A549 (cell line): ENCODE data around the gene PSORS1C1. TPM values are rescaled to one million over a fixed set of nuclear protein-coding genes. Genes with fewer than 3 reads are reported as not detected.

Experiments used
- ATAC-seq, 2 experiments: fragments of 200-7000 bp in 1 of 2; fragments of >200 bp in 1 of 2; cut with Nextera tagmentation in 1 of 2; cut with Tn5 transposase in 1 of 2; 3 replicates each; pipeline versions ENCODE4 v1.8.0 to v1.9.1; 2018 to 2020; ENCODE audit warnings: mild to moderate bottlenecking in 1 of 2, moderate library complexity in 1 of 2
- CTCF ChIA-PET: fragments of 300-600 bp; sonication (Branson Sonifier 250); formaldehyde crosslinking; extraction: SDS; loops from one replicate; lab custom pipeline; 2021; ENCODE audit warnings: antibody characterized with exemption, inconsistent platforms; lab: Yijun Ruan, JAX
- POLR2A ChIA-PET: fragments of 350-600 bp; formaldehyde crosslinking; extraction: SDS; loops from one replicate; lab custom pipeline; 2021; ENCODE audit warnings: antibody characterized with exemption, inconsistent platforms; lab: Yijun Ruan, JAX
- DNase-seq, 2 experiments: peaks; one replicate each; pipeline versions ENCODE4 v3.0.0 to v3.0.0-alpha.2; 2011 to 2016; ENCODE audit warnings: low read depth in 1 of 2, low spot score in 1 of 2
- FAIRE-seq: peaks from 2 replicates; lab custom pipeline; 2011; peaks lifted over from hg19 to GRCh38; lab: Jason Lieb, UNC
- H3K27ac ChIP-seq, 2 experiments: fragments of >200 bp; sonication (Bioruptor Twin); formaldehyde crosslinking; 3 replicates each; pipeline ENCODE4 v1.5.1; 2016 to 2017
- H3K4me1 ChIP-seq: fragments of >200 bp; sonication (Bioruptor Twin); formaldehyde crosslinking; 3 replicates; pipeline ENCODE4 v1.6.1; 2016
- H3K4me2 ChIP-seq: fragments of >200 bp; sonication (Bioruptor Twin); formaldehyde crosslinking; 3 replicates; pipeline ENCODE4 v1.6.1; 2016
- H3K4me3 ChIP-seq: fragments of >200 bp; sonication (Bioruptor Twin); formaldehyde crosslinking; 3 replicates; pipeline ENCODE4 v1.5.1; 2016
- H3K9me3 ChIP-seq: fragments of >200 bp; sonication (Bioruptor Twin); formaldehyde crosslinking; 3 replicates; pipeline ENCODE4 v1.6.1; 2016
- CBX2 ChIP-seq: fragments of 200-600 bp; sonication (generic); IDR thresholded peaks from 2 replicates; pipeline ENCODE4 v1.6.1; 2016; ENCODE audit warnings: low read depth, mild to moderate bottlenecking, borderline replicate concordance
- CBX8 ChIP-seq: fragments of 200-600 bp; sonication (generic); IDR thresholded peaks from 2 replicates; pipeline ENCODE4 v1.6.1; 2016
- CHD2 ChIP-seq: fragments of 150-350 bp; IDR thresholded peaks from 2 replicates; pipeline ENCODE4 v1.6.1; 2014; ENCODE audit warnings: low read length; ENCODE audit not compliant: partially characterized antibody
- FOSL2 ChIP-seq, 2 experiments: fragments of 450-650 bp in 1 of 2; fragments of >200 bp in 1 of 2; sonication (Bioruptor Twin) in 1 of 2; formaldehyde crosslinking; IDR thresholded peaks; 2 replicates each; pipeline versions ENCODE4 v1.5.0 to v1.6.1; 2016 to 2020; ENCODE audit warnings: mild to moderate bottlenecking in 1 of 2, moderate library complexity in 1 of 2
- FOXS1 ChIP-seq: fragments of 250-450 bp; sonication (Bioruptor Pico); IDR thresholded peaks from 2 replicates; pipeline ENCODE4 v1.5.0; 2020; ENCODE audit warnings: mild to moderate bottlenecking, moderate library complexity
- HEYL ChIP-seq: fragments of 250-450 bp; sonication (Bioruptor Pico); IDR thresholded peaks from 2 replicates; pipeline ENCODE4 v1.8.0; 2021; ENCODE audit warnings: mild to moderate bottlenecking, moderate library complexity
- HOXA7 ChIP-seq: fragments of 250-450 bp; sonication (Bioruptor Pico); IDR thresholded peaks from 2 replicates; pipeline ENCODE4 v1.5.0; 2020; ENCODE audit warnings: mild to moderate bottlenecking, moderate library complexity
- HOXB5 ChIP-seq: fragments of 250-450 bp; sonication (Bioruptor Pico); IDR thresholded peaks from 2 replicates; pipeline ENCODE4 v1.5.0; 2020; ENCODE audit warnings: mild to moderate bottlenecking, moderate library complexity
- MYC ChIP-seq: IDR thresholded peaks from 2 replicates; pipeline ENCODE4 v1.6.1; 2012; ENCODE audit warnings: mild to moderate bottlenecking, inconsistent platforms, low read length, improper control_type of control experiment, borderline replicate concordance
- PHF8 ChIP-seq: fragments of 200-600 bp; sonication (generic); IDR thresholded peaks from 2 replicates; pipeline ENCODE4 v1.6.1; 2016; ENCODE audit warnings: low read depth, mild to moderate bottlenecking, antibody characterized with exemption, moderate library complexity, borderline replicate concordance
- RAD21 ChIP-seq, 2 experiments: fragments of >200 bp in 1 of 2; sonication (Bioruptor Twin) in 1 of 2; formaldehyde crosslinking in 1 of 2; IDR thresholded peaks in 1 of 2; conservative IDR thresholded peaks in 1 of 2; 2 replicates in 1 of 2; 3 replicates in 1 of 2; pipeline ENCODE4 v1.6.1; 2012 to 2018; ENCODE audit warnings: inconsistent platforms in 1 of 2
- RARB ChIP-seq: fragments of 250-450 bp; sonication (Bioruptor Pico); IDR thresholded peaks from 2 replicates; pipeline ENCODE4 v1.8.0; 2021; ENCODE audit warnings: mild to moderate bottlenecking, moderate library complexity
- RNF2 ChIP-seq: fragments of 200-600 bp; sonication (generic); IDR thresholded peaks from 2 replicates; pipeline ENCODE4 v1.6.1; 2016; ENCODE audit warnings: low read depth, mild to moderate bottlenecking, antibody characterized with exemption, moderate library complexity, borderline replicate concordance
- SMC3 ChIP-seq: fragments of >200 bp; sonication (Bioruptor Twin); formaldehyde crosslinking; IDR thresholded peaks from 3 replicates; pipeline ENCODE4 v1.6.1; 2018; ENCODE audit warnings: inconsistent platforms
- TFCP2L1 ChIP-seq: fragments of 250-450 bp; sonication (Bioruptor Pico); IDR thresholded peaks from 2 replicates; pipeline ENCODE4 v1.5.0; 2021; ENCODE audit warnings: mild to moderate bottlenecking
- TP53 ChIP-seq: fragments of 250-450 bp; sonication (Bioruptor Pico); IDR thresholded peaks from 2 replicates; pipeline ENCODE4 v1.5.0; 2021; ENCODE audit warnings: mild to moderate bottlenecking, moderate library complexity
- ZFP36 ChIP-seq: fragments of 450-650 bp; IDR thresholded peaks from 2 replicates; pipeline ENCODE4 v1.6.1; 2014; ENCODE audit warnings: borderline replicate concordance; ENCODE audit not compliant: partially characterized antibody
- WGBS: methylation state at CpG from one replicate; pipeline ENCODE4 v1.1.6; 2017; ENCODE audit errors: missing lambda C conversion rate; 5-methylcytosine and 5-hydroxymethylcytosine counted together
- polyA plus RNA-seq, 4 experiments: library from polyadenylated mRNA; depleted of rRNA in 3 of 4; stranded (reverse); fragments of >200 nt; fragmentation: RNase III in 1 of 4; extraction: RNeasy Plus Mini Kit Qiagen cat#74134 plus additional on column Dnase treatment in 1 of 4; gene quantifications; 2 replicates in 3 of 4; 3 replicates in 1 of 4; pipeline ENCODE4 v1.2.3, GENCODE V29; 2011 to 2017
- TF ChIP-seq, protein P1 (sequence below): fragments of >200 bp; sonication (Bioruptor Twin); formaldehyde crosslinking; IDR thresholded peaks from 3 replicates; pipeline ENCODE4 v1.5.1; 2016
- TF ChIP-seq, protein P2 (sequence below): IDR thresholded peaks from 2 replicates; pipeline ENCODE4 v1.6.1; 2012
- TF ChIP-seq, protein P3 (sequence below): fragments of 200-600 bp; sonication (generic); IDR thresholded peaks from 2 replicates; pipeline ENCODE4 v1.6.1; 2016; ENCODE audit warnings: antibody characterized with exemption, mild to moderate bottlenecking, moderate library complexity
- TF ChIP-seq, protein P4 (sequence below): fragments of 450-650 bp; IDR thresholded peaks from 2 replicates; pipeline ENCODE4 v1.6.1; 2014; ENCODE audit warnings: antibody characterized with exemption

PSORS1C1 gene
- polyA plus RNA-seq, 2 of the 4 experiments (the other 2 are of a cell fraction), result 2.3 to 4.3 TPM

DNA sequence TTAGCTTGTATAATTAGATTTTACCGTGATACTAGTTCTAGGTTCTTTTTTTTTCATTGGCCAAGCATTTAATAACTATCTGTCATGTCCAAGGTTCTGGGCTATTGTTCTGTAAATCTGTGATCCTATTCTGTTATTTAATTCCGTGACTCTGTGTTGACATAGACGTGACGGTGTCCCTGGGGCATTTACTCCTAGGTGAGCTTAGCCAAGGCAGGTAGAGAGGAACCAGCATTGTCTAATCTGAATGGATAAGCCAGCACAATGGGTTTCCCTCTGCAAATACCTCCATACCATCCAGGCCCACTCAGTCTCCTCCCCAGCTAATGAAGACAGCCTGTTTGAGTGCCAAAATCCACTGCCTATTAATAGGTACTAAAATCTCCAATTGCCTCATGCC is 14.5 kb downstream of the PSORS1C1 start:
- peaks cover 19% of the 10 kb centered on the region for H3K4me1 ChIP-seq
- DNase-seq (no peak), ATAC-seq (no peak), FAIRE-seq (no peak)
- TF ChIP-seq, protein P1, sequence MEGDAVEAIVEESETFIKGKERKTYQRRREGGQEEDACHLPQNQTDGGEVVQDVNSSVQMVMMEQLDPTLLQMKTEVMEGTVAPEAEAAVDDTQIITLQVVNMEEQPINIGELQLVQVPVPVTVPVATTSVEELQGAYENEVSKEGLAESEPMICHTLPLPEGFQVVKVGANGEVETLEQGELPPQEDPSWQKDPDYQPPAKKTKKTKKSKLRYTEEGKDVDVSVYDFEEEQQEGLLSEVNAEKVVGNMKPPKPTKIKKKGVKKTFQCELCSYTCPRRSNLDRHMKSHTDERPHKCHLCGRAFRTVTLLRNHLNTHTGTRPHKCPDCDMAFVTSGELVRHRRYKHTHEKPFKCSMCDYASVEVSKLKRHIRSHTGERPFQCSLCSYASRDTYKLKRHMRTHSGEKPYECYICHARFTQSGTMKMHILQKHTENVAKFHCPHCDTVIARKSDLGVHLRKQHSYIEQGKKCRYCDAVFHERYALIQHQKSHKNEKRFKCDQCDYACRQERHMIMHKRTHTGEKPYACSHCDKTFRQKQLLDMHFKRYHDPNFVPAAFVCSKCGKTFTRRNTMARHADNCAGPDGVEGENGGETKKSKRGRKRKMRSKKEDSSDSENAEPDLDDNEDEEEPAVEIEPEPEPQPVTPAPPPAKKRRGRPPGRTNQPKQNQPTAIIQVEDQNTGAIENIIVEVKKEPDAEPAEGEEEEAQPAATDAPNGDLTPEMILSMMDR, result no peak
- TF ChIP-seq CHD2 (no peak), RARB (CRISPR knock-in tag) (no peak)
- WGBS, result 42% methylated on average over 4 of the region's 4 CpGs
- no peak overlapping the region for H3K4me2 ChIP-seq
- no peaks in the 10 kb centered on the region for H3K9me3 ChIP-seq
- H3K4me3 ChIP-seq, result no peak overlapping the region
- ChIA-PET POLR2A (no interaction called here), CTCF (interaction anchor here (0.6 to 7.0 kb wide), 25 partner anchors 8 to 352 kb away, joined by 3 to 46 read pairs (median 4); partner anchors contain the start of genes PSORS1C1, PSORS1C2 and VARS2)
- H3K27ac ChIP-seq, result no peak overlapping the region

DNA sequence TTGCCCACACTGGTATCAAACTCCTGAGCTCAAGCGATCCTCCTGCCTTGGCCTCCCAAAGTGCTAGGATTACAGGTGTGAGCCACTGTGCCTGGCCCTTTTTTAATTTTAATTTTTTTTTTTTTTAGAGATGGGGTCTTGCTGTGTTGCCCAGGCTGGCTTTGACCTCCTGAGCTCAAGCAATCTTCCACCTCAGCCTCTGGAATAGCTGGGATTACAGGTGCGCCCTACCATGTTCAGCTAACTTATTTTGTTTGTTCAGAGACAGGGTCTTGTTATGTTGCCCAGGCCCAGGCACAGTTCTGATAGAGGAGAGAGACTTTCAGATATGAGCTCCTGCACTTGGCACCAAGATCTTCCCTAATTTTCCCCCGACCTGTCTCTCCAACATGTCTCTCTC is 16.2 kb downstream of the PSORS1C1 start:
- Histone ChIP-seq H3K9me3 (no peaks in the 10 kb centered on the region), H3K4me1 (peaks cover 9% of the 10 kb centered on the region), H3K27ac (no peak overlapping the region), H3K4me2 (no peak overlapping the region), H3K4me3 (no peak overlapping the region)
- ChIA-PET CTCF (interaction anchor here (1.0 to 7.0 kb wide), 9 partner anchors 10 to 236 kb away, joined by 3 to 46 read pairs (median 4); no protein-coding TSS in a partner anchor), POLR2A (no interaction called here)
- ATAC-seq, result no peak
- TF ChIP-seq ZFP36 (no peak), TFCP2L1 (CRISPR knock-in tag) (no peak), RNF2 (no peak), PHF8 (no peak), RARB (CRISPR knock-in tag) (no peak), CBX8 (no peak)
- TF ChIP-seq, protein P2, sequence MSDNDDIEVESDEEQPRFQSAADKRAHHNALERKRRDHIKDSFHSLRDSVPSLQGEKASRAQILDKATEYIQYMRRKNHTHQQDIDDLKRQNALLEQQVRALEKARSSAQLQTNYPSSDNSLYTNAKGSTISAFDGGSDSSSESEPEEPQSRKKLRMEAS, result no peak
- 78% methylated on average over 3 of the region's 3 CpGs for WGBS
- DNase-seq, result no peak
- no peak for FAIRE-seq

DNA sequence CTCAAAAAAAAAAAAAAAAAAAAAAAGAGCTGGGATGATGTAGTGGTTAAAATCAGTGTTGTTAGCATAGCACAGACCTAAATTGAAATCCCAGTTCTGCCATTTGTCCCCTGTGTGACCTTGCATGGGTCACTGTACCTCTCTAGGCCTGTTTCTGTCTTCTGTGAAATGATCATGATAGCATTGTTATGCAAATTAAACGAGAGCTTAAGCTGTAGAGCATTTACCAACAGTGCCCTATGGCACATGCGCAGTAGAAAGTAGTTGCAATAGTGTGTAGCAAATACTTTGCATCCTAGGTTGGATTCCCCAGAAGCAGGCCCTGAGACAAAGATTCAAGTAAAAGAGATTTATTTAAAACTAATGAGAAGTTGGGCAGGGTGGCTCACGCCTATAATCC is 17.0 kb downstream of the PSORS1C1 start:
- ChIA-PET CTCF (interaction anchor here (0.7 to 7.0 kb wide), 5 partner anchors 8 to 409 kb away, joined by 3 to 46 read pairs (median 3); partner anchors contain the start of gene PSORS1C2), POLR2A (no interaction called here)
- TF ChIP-seq HOXB5, result no peak
- no peak for TF ChIP-seq MYC
- TF ChIP-seq HEYL (CRISPR knock-in tag), result no peak
- no peak for TF ChIP-seq RNF2
- TF ChIP-seq FOXS1 (CRISPR knock-in tag), result no peak
- TF ChIP-seq PHF8, result no peak
- TF ChIP-seq CBX2, result no peak
- TF ChIP-seq FOSL2 (IDR thresholded peaks at IDR 0.05), result no peak
- no peak for TF ChIP-seq FOSL2 (CRISPR knock-in tag; IDR thresholded peaks at IDR 0.05)
- TF ChIP-seq RAD21 (conservative IDR thresholded peaks at IDR 0.05 in 1 of 2, IDR thresholded peaks at IDR 0.05 in 1 of 2), result no peak
- TF ChIP-seq HOXA7 (CRISPR knock-in tag), result no peak
- TF ChIP-seq, protein P3, sequence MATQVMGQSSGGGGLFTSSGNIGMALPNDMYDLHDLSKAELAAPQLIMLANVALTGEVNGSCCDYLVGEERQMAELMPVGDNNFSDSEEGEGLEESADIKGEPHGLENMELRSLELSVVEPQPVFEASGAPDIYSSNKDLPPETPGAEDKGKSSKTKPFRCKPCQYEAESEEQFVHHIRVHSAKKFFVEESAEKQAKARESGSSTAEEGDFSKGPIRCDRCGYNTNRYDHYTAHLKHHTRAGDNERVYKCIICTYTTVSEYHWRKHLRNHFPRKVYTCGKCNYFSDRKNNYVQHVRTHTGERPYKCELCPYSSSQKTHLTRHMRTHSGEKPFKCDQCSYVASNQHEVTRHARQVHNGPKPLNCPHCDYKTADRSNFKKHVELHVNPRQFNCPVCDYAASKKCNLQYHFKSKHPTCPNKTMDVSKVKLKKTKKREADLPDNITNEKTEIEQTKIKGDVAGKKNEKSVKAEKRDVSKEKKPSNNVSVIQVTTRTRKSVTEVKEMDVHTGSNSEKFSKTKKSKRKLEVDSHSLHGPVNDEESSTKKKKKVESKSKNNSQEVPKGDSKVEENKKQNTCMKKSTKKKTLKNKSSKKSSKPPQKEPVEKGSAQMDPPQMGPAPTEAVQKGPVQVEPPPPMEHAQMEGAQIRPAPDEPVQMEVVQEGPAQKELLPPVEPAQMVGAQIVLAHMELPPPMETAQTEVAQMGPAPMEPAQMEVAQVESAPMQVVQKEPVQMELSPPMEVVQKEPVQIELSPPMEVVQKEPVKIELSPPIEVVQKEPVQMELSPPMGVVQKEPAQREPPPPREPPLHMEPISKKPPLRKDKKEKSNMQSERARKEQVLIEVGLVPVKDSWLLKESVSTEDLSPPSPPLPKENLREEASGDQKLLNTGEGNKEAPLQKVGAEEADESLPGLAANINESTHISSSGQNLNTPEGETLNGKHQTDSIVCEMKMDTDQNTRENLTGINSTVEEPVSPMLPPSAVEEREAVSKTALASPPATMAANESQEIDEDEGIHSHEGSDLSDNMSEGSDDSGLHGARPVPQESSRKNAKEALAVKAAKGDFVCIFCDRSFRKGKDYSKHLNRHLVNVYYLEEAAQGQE, result no peak
- TF ChIP-seq, protein P2, result no peak
- TF ChIP-seq, protein P4, sequence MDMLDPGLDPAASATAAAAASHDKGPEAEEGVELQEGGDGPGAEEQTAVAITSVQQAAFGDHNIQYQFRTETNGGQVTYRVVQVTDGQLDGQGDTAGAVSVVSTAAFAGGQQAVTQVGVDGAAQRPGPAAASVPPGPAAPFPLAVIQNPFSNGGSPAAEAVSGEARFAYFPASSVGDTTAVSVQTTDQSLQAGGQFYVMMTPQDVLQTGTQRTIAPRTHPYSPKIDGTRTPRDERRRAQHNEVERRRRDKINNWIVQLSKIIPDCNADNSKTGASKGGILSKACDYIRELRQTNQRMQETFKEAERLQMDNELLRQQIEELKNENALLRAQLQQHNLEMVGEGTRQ, result no peak
- no peak for TF ChIP-seq TP53
- TF ChIP-seq SMC3, result no peak
- Histone ChIP-seq H3K4me3 (no peak overlapping the region), H3K4me2 (no peak overlapping the region), H3K9me3 (no peaks in the 10 kb centered on the region), H3K4me1 (peaks cover 3% of the 10 kb centered on the region; the same call in 2 of the 3 replicates), H3K27ac (no peak overlapping the region)
- 82% methylated on average over 3 of the region's 3 CpGs for WGBS
- FAIRE-seq, result no peak
- ATAC-seq, result no peak
- DNase-seq, result no peak
